ENCODE results near the gene IGFBP1.

Gene IGFBP1

GRCh38 chr7:45910855-45911254 lies 22.6 kb downstream of the IGFBP1 start:
- DNase-seq = no peak

GRCh38 chr7:45911311-45911710 lies 23.0 kb downstream of the IGFBP1 start:
- DNase-seq = no peak

- DNase-seq = no peak
These were observed 24.7 kb downstream of the IGFBP1 start for GRCh38 chr7:45912972-45913371.

GRCh38 chr7:45914911-45915310 lies 26.6 kb downstream of the IGFBP1 start:
- DNase-seq = no peak

- no peak for DNase-seq
These were observed 27.3 kb downstream of the IGFBP1 start for GRCh38 chr7:45915606-45916005.

- no peak for DNase-seq
These were observed 28.8 kb downstream of the IGFBP1 start for GRCh38 chr7:45917064-45917463.

- DNase-seq = peak; percentile 76
These were observed 29.4 kb downstream of the IGFBP1 start for GRCh38 chr7:45917658-45918057.

GRCh38 chr7:45918556-45918955 lies 30.3 kb downstream of the IGFBP1 start:
- no peak for DNase-seq

GRCh38 chr7:45919231-45919784 lies 31.0 kb downstream of the IGFBP1 start:
- no peak for DNase-seq

GRCh38 chr7:45919993-45920459 lies 31.7 kb downstream of the IGFBP1 start:
- no peak for DNase-seq

GRCh38 chr7:45920502-45921380 lies 32.5 kb downstream of the IGFBP1 start, which contains the start of gene IGFBP3:
Gene IGFBP3, minus strand, starts transcription at chr7:45921272. Its CDS starts 132 bp downstream, at chr7:45921140.
- DNase-seq = no peak

GRCh38 chr7:45921381-45921698 lies 33.1 kb downstream of the IGFBP1 start:
- DNase-seq = no peak

GRCh38 chr7:45921699-45922519 lies 33.6 kb downstream of the IGFBP1 start:
- peak; percentile 51 for DNase-seq

- no peak for DNase-seq
These were observed 34.5 kb downstream of the IGFBP1 start for GRCh38 chr7:45922810-45923209.

- DNase-seq = peak; percentile 74
These were observed 35.0 kb downstream of the IGFBP1 start for GRCh38 chr7:45923290-45923689.

GRCh38 chr7:45923818-45924217 lies 35.5 kb downstream of the IGFBP1 start:
- DNase-seq = no peak

GRCh38 chr7:45924283-45924682 lies 36.0 kb downstream of the IGFBP1 start:
- DNase-seq = no peak

GRCh38 chr7:45927721-45928120 lies 39.4 kb downstream of the IGFBP1 start:
- DNase-seq = no peak

GRCh38 chr7:45930967-45931366 lies 42.7 kb downstream of the IGFBP1 start:
- no peak for DNase-seq

- no peak for DNase-seq
These were observed 49.0 kb downstream of the IGFBP1 start for GRCh38 chr7:45937301-45937700.

GRCh38 chr7:45937862-45938261 lies 49.6 kb downstream of the IGFBP1 start:
- no peak for DNase-seq

- no peak for DNase-seq
These were observed 50.5 kb downstream of the IGFBP1 start for GRCh38 chr7:45938626-45939302.

GRCh38 chr7:45939574-45939973 lies 51.3 kb downstream of the IGFBP1 start:
- DNase-seq = no peak

Data from midbrain (tissue), 1 donor.